Stimulated activated CD8-positive, alpha-beta memory T cell treated with anti-CD3 and anti-CD28 coated beads, Interleukin-15, amount 100 ng/mL, for 48 hours (primary cell): ENCODE data around the gene NDST3.
"Not testable (repeated sequence)": the region's sequence is repeated elsewhere in the genome, so short reads cannot be mapped to it uniquely, and the experiment has no call there.

Experiments
- DNase-seq, 2 donors: peaks; one replicate each; pipeline ENCODE4 v3.0.0-alpha.2; 2020; ENCODE audit warnings: low read depth in 2 of 2

NDST3 gene

GRCh38 chr4:118271788-118272187, 237.5 kb downstream of the NDST3 start:
- no peak for DNase-seq

GRCh38 chr4:118273642-118274041, 239.4 kb downstream of the NDST3 start:
- DNase-seq: no peak

- DNase-seq: no peak
These were observed 242.3 kb downstream of the NDST3 start for GRCh38 chr4:118276580-118276979.

GRCh38 chr4:118277243-118277642, 243.0 kb downstream of the NDST3 start:
- no peak for DNase-seq

- DNase-seq: peak; percentile 95 to 97
These were observed 244.4 kb downstream of the NDST3 start for GRCh38 chr4:118278473-118279274.

- DNase-seq: no peak
These were observed 245.0 kb downstream of the NDST3 start for GRCh38 chr4:118279328-118279727.

GRCh38 chr4:118279920-118280432, 245.7 kb downstream of the NDST3 start:
- DNase-seq: no peak

- peak in 1 of 2 donors; percentile 8 for DNase-seq
These were observed 246.4 kb downstream of the NDST3 start for GRCh38 chr4:118280501-118281218.

GRCh38 chr4:118281611-118282442, 247.5 kb downstream of the NDST3 start:
- DNase-seq: no peak

GRCh38 chr4:118282692-118283091, 248.4 kb downstream of the NDST3 start:
- peak in 1 of 2 donors; percentile 7 for DNase-seq

- DNase-seq: no peak
These were observed 249.9 kb downstream of the NDST3 start for GRCh38 chr4:118284169-118284568.

- DNase-seq: no peak
These were observed 251.6 kb downstream of the NDST3 start for GRCh38 chr4:118285931-118286330.

- no peak for DNase-seq
These were observed 252.4 kb downstream of the NDST3 start for GRCh38 chr4:118286685-118287084.

GRCh38 chr4:118287711-118288451, 253.6 kb downstream of the NDST3 start:
- no peak for DNase-seq

- no peak for DNase-seq
These were observed 255.5 kb downstream of the NDST3 start for GRCh38 chr4:118289794-118290193.

GRCh38 chr4:118290951-118291350, 256.7 kb downstream of the NDST3 start:
- DNase-seq: no peak

- no peak for DNase-seq
These were observed 262.4 kb downstream of the NDST3 start for GRCh38 chr4:118296729-118297128.

- DNase-seq: not testable (repeated sequence)
These were observed 265.3 kb downstream of the NDST3 start for GRCh38 chr4:118299619-118300018.

GRCh38 chr4:118307643-118308042, 273.4 kb downstream of the NDST3 start:
- DNase-seq: no peak
